GM19351 (cell line): ENCODE measurements around the gene STARD3.
"Not testable (repeated sequence)": the region's sequence is repeated elsewhere in the genome, so short reads cannot be mapped to it uniquely, and the experiment has no call there.

Source experiments
- ATAC-seq: cut with Tn5 transposase; IDR thresholded peaks from one replicate; pipeline ENCODE4 v1.9.1; 2021; ENCODE audit warnings: mild to moderate bottlenecking, moderate library complexity; ENCODE audit not compliant: unreplicated experiment

The STARD3 gene

DNA sequence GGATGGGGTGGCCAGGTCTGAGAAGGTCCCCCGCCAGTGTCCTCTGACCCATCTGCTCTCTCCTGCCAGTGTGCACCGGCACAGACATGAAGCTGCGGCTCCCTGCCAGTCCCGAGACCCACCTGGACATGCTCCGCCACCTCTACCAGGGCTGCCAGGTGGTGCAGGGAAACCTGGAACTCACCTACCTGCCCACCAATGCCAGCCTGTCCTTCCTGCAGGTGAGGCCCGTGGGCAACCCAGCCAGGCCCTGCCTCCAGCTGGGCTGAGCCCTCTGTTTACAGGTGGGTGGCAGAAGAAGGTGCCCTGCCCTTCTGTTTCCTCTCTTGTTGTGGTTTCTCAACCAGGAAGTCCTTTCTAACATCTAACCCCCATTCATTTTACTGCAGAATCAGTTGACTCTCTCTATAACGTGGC, 70.0 kb downstream of the STARD3 start:
- ATAC-seq, result no peak

DNA sequence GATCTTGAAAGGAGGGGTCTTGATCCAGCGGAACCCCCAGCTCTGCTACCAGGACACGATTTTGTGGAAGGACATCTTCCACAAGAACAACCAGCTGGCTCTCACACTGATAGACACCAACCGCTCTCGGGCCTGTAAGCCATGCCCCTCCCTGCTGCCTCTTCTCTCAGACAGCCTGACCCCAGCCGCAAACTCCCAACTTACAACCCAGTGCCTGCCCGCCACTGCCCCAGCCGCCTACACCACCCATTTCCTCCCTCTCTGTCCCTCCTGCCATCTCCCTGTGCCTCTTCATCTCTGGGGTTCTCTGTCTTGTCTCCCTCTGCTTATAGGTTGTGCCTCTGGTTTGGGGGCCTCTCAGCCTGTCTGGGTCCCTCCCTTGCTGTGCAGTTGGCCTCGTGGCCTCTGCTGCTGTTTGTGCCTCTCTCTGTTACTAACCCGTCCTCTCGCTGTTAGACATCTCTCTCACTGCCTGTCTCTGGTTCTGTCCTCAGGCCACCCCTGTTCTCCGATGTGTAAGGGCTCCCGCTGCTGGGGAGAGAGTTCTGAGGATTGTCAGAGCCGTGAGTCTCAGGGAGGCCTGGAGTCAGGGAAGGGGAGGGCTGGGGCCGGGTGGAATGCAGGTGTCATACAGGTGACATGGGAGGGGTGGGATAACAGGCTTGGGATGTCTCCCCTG, 72.5 kb downstream of the STARD3 start:
- ATAC-seq, result no peak

DNA sequence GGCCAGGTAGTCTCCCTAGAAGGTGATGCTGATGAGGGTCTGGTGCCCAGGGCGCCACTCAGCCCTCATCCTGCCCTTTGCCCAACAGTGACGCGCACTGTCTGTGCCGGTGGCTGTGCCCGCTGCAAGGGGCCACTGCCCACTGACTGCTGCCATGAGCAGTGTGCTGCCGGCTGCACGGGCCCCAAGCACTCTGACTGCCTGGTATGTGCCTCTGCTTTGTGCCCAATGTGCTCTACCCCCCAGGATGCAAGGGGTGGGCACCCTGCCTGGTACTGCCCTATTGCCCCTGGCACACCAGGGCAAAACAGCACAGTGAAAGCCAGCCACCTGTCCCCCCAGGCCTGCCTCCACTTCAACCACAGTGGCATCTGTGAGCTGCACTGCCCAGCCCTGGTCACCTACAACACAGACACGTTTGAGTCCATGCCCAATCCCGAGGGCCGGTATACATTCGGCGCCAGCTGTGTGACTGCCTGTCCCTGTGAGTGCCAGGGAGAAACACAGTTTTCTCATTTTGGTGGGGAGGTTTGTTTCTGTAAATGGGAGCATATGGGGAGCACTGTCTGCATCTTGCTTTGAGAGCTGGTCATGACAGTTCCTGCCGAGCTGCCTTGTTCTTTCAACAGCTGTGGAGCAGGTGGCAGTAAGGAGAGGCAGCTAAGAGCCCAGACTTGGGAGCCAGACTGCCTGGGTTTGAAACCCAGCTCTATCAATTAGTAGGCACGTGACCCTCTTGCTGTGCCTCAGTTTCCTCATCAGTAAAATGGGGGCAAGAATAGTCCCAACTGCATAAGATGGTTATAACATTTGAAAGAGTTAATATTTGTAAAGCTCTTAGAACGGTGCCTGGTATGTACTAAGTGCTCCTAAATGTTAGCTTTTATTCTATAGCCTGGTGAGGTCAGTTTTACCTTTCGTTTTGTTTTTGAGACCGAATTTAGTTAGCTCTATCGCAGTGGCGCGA, 73.3 kb downstream of the STARD3 start:
- ATAC-seq, result no peak

DNA sequence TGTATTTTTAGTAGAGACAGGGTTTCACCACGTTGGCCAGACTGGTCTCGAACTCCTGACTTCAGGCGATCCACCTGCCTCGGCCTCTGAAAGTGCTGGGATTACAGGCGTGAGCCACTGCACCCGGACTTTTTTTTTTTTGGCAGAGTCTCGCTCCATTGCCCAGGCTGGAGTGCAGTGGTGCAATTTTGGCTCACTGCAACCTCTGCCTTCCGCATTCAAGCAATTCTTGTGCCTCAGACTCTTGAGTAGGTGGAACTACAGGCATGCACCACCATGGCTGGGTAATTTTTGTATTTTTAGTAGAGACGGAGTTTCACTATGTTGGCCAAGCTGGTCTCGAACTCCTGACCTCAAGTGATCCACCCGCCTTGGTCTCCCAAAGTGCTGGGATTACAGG, 74.1 kb downstream of the STARD3 start:
- ATAC-seq, result not testable (repeated sequence)

DNA sequence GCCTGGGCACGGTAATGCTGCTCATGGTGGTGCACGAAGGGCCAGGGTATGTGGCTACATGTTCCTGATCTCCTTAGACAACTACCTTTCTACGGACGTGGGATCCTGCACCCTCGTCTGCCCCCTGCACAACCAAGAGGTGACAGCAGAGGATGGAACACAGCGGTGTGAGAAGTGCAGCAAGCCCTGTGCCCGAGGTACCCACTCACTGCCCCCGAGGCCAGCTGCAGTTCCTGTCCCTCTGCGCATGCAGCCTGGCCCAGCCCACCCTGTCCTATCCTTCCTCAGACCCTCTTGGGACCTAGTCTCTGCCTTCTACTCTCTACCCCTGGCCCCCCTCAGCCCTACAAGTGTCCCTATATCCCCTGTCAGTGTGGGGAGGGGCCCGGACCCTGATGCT, 74.9 kb downstream of the STARD3 start:
- ATAC-seq, result no peak
